ENCODE measurements around the gene TTC5.

- TF ChIP-seq CTCF (IDR thresholded peaks at IDR 0.05) (no peak), POLR2A (IDR thresholded peaks at IDR 0.05) (no peak), EP300 (IDR thresholded peaks at IDR 0.05; ENCODE audit: low read depth) (no peak)
Measured at GRCh38 chr14:20329355-20329754, 23.6 kb upstream of the TTC5 start.

All from transverse colon (tissue), 3 donors.